GM12891 (cell line): ENCODE measurements around the gene CCDC121.

ENCODE experiments used
- DNase-seq: peaks from one replicate; pipeline ENCODE4 v3.0.0; 2011; ENCODE audit warnings: low spot score; ENCODE audit not compliant: insufficient read length
- FAIRE-seq: peaks from 2 replicates; lab custom pipeline; 2011; peaks lifted over from hg19 to GRCh38; lab: Jason Lieb, UNC
- PAX5 ChIP-seq: IDR thresholded peaks from 2 replicates; pipeline ENCODE4 v1.6.1; 2011; ENCODE audit warnings: low read length, moderate library complexity, mild to moderate bottlenecking; ENCODE audit not compliant: insufficient read depth, severe bottlenecking
- POLR2A ChIP-seq: IDR thresholded peaks from 2 replicates; pipeline ENCODE4 v1.6.1; 2011; ENCODE audit warnings: low read depth, low read length, control low read depth
- POLR2AphosphoS5 ChIP-seq: IDR thresholded peaks from 2 replicates; pipeline ENCODE4 v1.6.1; 2011; ENCODE audit warnings: low read depth, low read length, control low read depth
- POU2F2 ChIP-seq: IDR thresholded peaks from 2 replicates; pipeline ENCODE4 v1.6.1; 2011; ENCODE audit warnings: low read depth, mild to moderate bottlenecking, control low read depth, low read length, moderate library complexity
- SPI1 ChIP-seq: IDR thresholded peaks from 2 replicates; pipeline ENCODE4 v1.6.1; 2011; ENCODE audit warnings: low read depth, low read length, control low read depth
- TAF1 ChIP-seq: IDR thresholded peaks from 2 replicates; pipeline ENCODE4 v1.6.1; 2011; ENCODE audit warnings: low read depth, low read length, control low read depth

CCDC121 gene

DNA sequence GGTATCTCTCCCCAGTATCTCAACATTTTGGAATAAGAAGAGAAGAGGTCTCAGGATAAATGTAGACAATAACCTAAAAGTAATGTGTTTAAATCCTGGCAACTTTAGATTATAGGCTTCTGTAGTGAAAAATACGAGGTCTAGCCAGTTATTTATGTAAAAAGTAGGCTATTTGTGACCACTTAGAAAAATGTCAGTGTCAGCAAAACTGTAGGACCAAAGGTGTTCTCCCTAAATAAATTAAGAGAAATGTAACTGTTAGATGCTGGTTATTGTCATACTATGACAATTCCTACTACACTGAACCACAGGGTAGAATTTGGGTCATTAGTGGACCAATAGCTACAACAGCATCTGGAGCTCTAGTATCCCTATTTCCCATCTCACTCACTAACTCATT lies 32.6 kb upstream of the CCDC121 start:
- DNase-seq (no peak), FAIRE-seq (no peak)
- no peak for TF ChIP-seq TAF1
- TF ChIP-seq SPI1: no peak
- no peak for TF ChIP-seq PAX5
- TF ChIP-seq POLR2AphosphoS5: no peak
- TF ChIP-seq POU2F2: no peak
- TF ChIP-seq POLR2A: no peak

DNA sequence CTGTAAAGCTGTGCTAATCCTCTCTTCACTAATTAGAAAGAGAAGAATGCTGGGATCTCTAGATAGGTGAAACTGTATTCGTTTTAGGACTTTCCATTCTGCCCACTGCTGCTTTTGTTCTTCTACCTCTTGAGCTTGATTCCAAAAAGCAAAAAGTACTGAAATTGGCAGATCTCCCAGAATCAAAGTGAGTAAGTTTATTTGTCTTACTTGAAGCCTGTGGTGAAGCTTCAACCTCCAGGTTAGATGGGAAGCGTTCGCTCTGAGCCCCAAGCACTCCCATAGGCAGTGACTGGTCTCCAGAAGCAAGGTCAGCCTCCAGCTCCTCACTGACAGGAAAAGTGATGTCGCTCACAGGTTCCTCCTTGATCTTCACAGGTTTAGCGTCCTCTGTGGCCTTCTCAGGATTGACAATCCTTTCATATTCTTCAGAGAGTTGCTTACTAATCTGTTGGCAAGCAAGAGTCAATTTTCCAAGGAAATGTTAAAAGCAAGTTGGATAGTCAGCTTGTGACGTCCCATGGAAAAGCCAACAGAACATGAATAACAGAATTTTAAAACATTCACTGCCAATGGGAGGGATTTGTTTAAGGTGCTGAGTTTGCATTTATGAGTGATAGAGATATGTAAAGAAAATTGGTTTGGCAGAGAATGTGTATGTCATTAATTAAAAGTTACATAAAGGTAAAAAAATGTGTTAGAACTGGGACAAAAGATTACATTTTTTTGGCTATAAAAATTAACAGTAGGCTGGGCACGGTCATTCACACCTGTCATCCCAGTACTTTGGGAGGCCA lies 26.5 kb upstream of the CCDC121 start:
- DNase-seq (no peak), FAIRE-seq (no peak)
- TF ChIP-seq POLR2AphosphoS5 (no peak), TAF1 (no peak), PAX5 (no peak), POLR2A (no peak)

DNA sequence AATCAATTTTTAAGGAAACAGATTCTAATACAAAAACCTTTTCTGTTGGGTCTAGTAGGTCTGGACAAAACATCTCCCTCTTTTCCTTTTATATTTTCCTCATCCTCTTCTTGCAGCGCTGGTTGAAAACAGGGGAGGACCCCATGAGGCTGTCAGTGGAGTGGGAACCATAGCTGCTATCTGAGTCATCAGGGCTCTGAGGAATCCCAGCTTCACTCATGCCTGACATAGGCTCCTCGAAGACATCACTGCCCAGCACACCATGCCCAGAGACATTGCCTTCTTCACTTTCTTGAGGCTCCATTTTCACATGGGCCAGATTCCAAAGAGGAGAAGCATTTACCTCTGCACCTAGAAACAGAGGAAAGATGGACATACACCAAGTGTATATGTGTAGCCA lies 24.6 kb upstream of the CCDC121 start:
- no peak for FAIRE-seq
- no peak for TF ChIP-seq POLR2AphosphoS5
- TF ChIP-seq SPI1: no peak
- TF ChIP-seq PAX5: no peak
- TF ChIP-seq POU2F2: no peak
- no peak for TF ChIP-seq POLR2A
- TF ChIP-seq TAF1: no peak
- no peak for DNase-seq

DNA sequence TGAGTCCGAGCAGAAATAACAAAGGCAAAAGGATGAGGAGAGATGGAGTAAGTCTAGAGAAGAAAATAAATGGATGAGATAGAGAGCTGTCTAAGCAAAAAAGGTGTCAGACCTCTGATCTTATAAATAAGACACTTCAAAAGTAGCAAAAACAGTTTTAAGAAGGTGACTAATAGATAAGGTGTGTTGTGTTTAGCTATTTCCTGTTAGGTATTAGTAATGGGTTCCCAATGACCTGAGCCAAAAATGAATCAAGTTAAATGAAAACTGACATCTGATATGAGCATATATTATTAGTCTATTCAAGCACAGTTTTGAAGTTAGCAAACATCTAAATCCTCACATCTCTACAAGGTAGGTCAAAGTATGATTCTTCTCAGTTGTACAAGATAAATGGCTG lies 24.0 kb upstream of the CCDC121 start:
- FAIRE-seq (no peak), DNase-seq (no peak)
- TF ChIP-seq PAX5: no peak
- no peak for TF ChIP-seq POU2F2
- no peak for TF ChIP-seq SPI1
- TF ChIP-seq POLR2A: no peak
- TF ChIP-seq TAF1: no peak
- TF ChIP-seq POLR2AphosphoS5: no peak

DNA sequence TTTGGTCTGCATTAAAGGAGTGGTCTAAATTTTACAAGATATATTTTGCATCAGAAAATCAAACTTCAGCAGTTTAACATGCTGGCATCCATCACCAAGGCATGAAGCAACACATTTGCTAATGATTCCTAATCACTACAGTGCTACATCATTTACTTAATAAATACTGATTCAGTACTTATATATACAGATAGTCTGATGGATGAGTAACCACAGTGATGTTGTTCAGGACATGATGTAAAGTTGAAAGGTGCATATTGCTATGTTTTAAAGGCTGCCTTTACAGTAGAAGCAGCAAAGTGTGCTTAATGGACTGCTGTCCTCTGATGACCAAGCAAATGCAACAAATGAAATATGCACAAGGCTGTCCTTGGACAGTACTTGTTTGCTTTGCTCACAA lies 23.5 kb upstream of the CCDC121 start:
- TF ChIP-seq POU2F2 (no peak), POLR2A (no peak), PAX5 (no peak), TAF1 (no peak), POLR2AphosphoS5 (no peak), SPI1 (no peak)
- no peak for FAIRE-seq

DNA sequence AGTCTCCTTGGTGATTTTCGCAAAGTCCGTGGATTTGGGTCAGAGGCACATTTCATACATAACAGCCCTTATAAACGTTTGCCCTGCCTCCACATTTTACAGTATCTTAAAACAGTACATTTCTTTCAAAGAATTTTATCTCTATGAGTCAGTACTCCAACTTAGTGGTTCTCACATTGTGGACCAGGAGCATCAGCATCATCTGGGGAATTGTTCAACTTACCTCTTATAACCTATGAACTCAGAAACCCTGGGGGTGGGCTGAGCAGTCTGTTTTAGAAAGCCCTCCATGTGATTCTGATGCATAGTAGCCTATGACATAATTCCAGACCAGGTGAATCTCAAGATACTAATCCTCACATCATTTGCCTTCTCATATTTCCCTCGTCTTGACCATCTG lies 22.2 kb upstream of the CCDC121 start:
- FAIRE-seq: no peak
- no peak for TF ChIP-seq PAX5
- no peak for TF ChIP-seq POLR2A

More for the DNA sequence above, 23.5 kb upstream of the CCDC121 start:
- no peak for DNase-seq

DNA sequence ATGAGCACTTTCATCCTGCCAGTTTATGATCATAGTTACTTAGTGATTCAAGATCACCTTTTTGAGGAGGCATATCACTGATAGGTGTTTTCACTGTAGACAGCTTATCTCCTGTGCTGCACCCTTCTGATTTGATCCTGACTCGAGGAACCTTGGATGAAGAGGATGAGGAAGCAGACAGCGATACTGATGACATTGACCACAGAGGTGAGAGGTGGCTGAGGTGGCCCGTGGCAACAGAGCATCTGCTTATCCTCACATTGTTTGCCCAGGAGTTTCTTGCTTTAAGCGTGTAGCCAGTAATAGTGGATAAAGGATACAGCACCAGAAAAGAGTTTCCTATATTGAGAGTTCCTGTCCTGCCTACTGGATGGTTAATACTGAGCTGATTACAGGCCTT lies 18.9 kb upstream of the CCDC121 start:
- FAIRE-seq: no peak
- DNase-seq: no peak
- TF ChIP-seq POLR2A: no peak
- TF ChIP-seq POLR2AphosphoS5: no peak
- no peak for TF ChIP-seq POU2F2
- no peak for TF ChIP-seq TAF1
- TF ChIP-seq PAX5: no peak

More for the DNA sequence above, 22.2 kb upstream of the CCDC121 start:
- no peak for DNase-seq

DNA sequence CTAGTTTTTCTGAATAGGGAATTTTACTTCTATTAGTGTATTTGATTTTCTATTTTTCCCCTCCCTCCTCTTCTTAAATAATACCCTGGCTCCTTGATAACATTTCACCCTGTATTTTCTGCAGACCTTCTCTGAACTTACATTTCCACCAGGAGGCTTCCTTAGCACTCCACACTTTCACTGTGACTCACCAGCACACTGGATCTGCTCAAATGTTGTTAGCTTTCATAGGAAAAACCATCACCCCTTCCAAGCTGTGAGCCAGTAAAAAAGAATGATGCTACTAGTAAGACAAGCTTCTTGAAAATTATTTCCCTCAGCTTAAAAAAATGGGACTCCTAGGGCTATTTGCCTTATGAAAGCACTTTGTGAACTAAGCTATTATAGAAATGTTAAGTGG lies 18.5 kb upstream of the CCDC121 start:
- no peak for FAIRE-seq
- DNase-seq: no peak
- TF ChIP-seq PAX5: no peak

DNA sequence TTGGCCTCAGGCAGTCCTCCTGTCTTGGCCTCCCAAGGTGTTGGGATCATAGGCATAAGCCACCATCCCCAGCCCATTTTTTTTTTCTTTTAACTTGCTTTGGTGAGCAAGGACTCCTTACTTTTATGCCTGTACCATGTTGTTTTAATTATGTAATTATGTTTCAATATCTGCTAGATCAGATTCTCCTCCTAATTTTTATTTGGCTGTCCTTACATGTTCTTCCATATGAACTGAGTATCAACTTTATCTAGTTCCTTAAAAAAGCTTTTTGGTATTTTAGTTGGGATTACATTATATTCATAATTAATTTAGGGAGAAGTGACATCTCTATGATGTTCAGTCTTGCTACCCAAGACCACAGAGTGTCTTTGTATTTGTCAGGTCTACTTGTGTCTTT lies 16.4 kb upstream of the CCDC121 start:
- FAIRE-seq (no peak), DNase-seq (no peak)
- TF ChIP-seq POLR2A (no peak), POLR2AphosphoS5 (no peak), TAF1 (no peak), POU2F2 (no peak), SPI1 (no peak)

DNA sequence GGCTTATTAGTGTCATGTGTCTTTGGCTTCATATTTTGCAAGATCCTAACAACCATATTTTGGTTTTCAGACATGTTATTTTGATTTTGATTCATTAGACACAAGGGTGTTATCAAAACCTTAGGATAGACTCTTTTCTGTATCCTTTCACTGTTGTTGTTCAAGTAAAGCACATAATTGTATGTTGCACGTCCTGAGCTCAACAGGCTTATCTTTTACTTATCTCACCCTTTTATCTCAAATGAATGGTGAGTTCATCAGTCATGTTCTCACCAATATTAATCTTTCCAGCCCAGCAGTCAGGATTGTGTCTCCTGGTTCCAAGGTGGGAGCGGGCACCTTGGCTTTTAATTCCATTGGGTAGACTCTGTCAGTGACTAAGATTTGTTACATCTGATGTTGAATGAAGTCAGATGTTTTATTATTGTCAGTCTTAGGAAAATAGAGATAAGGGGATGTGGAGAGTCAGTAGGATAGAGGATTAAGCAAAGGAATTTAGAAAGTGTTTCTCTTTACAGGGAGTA lies 12.0 kb upstream of the CCDC121 start:
- FAIRE-seq (no peak), DNase-seq (no peak)
- TF ChIP-seq POU2F2 (no peak), TAF1 (no peak), SPI1 (no peak), POLR2A (no peak), POLR2AphosphoS5 (no peak)
